HepG2 (cell line): ENCODE measurements around the gene INO80C. TPM values are rescaled to one million over a fixed set of nuclear protein-coding genes. Genes with fewer than 3 reads are reported as not detected.

Source experiments
- ATAC-seq: fragments of 200-7000 bp; cut with Tn5 transposase; 3 replicates; pipeline ENCODE4 v1.9.1; 2020; ENCODE audit warnings: mild to moderate bottlenecking, moderate library complexity
- BruUV-seq: library from RNA; stranded (reverse); fragments of 400-500 nt; replicated peaks from 2 replicates; lab custom pipeline; 2021; lab: Mats Ljungman, UMichigan
- CTCF ChIA-PET: fragments of 300-600 bp; formaldehyde crosslinking; extraction: SDS; loops from one replicate; lab custom pipeline; 2021; ENCODE audit warnings: low total read pairs, inconsistent platforms, low intra/inter-chr PET ratio; lab: Yijun Ruan, JAX
- POLR2A ChIA-PET: fragments of 350-600 bp; sonication (Branson Sonifier 250); formaldehyde crosslinking; loops from one replicate; lab custom pipeline; 2020; ENCODE audit warnings: antibody characterized with exemption, inconsistent platforms; lab: Yijun Ruan, JAX
- DNase-seq: peaks from one replicate; pipeline ENCODE4 v3.0.0-alpha.2; 2015; ENCODE audit warnings: low spot score
- FAIRE-seq: peaks from 3 replicates; lab custom pipeline; 2011; peaks lifted over from hg19 to GRCh38; lab: Jason Lieb, UNC
- H2AFZ ChIP-seq: one replicate; pipeline ENCODE4 v1.6.1; 2011; ENCODE audit warnings: low read length, inconsistent platforms
- H3K27ac ChIP-seq: fragments of 300-600 bp; 3 replicates; pipeline ENCODE4 v1.8.0; 2011; ENCODE audit warnings: mixed run types, mild to moderate bottlenecking, mixed read lengths, low read length, inconsistent platforms; ENCODE audit not compliant: insufficient read depth; ENCODE audit errors: extremely low read length
- H3K27me3 ChIP-seq, 2 experiments: fragments of 200-600 bp in 1 of 2; 2 replicates in 1 of 2; 3 replicates in 1 of 2; pipeline versions ENCODE4 v1.6.0 to v1.8.0; 2011; ENCODE audit warnings: low read length in 2 of 2, mild to moderate bottlenecking in 2 of 2, moderate library complexity in 2 of 2, inconsistent platforms in 1 of 2; ENCODE audit not compliant: insufficient read depth in 2 of 2, control insufficient read depth in 1 of 2
- H3K36me3 ChIP-seq, 2 experiments: fragments of 200-600 bp in 1 of 2; replicated peaks in 1 of 2; 2 replicates in 1 of 2; 3 replicates in 1 of 2; pipeline versions ENCODE4 v1.5.1 to v1.8.0; 2011; ENCODE audit warnings: low read length in 2 of 2, inconsistent platforms in 1 of 2; ENCODE audit not compliant: insufficient read depth in 2 of 2, control insufficient read depth in 1 of 2
- H3K4me1 ChIP-seq: 2 replicates; pipeline ENCODE4 v1.5.1; 2012; ENCODE audit warnings: low read length, inconsistent platforms; ENCODE audit not compliant: insufficient read depth
- H3K4me2 ChIP-seq: 2 replicates; pipeline ENCODE4 v1.6.0; 2011; ENCODE audit warnings: low read depth, low read length, inconsistent platforms
- H3K4me3 ChIP-seq, 3 experiments: fragments of 200-600 bp in 1 of 3; sonication (generic), shearing (Covaris generic) in 1 of 3; replicated peaks in 1 of 3; 2 replicates each; pipeline ENCODE4 v1.5.1; 2011 to 2016; ENCODE audit warnings: low read length in 3 of 3, inconsistent platforms in 2 of 3, low read depth in 2 of 3, mild to moderate bottlenecking in 2 of 3, control low read depth in 1 of 3, mixed read lengths in 1 of 3; ENCODE audit not compliant: insufficient read depth in 1 of 3
- H3K79me2 ChIP-seq: one replicate; pipeline ENCODE4 v1.6.1; 2011; ENCODE audit warnings: low read length, inconsistent platforms; ENCODE audit not compliant: insufficient read depth
- H3K9ac ChIP-seq: 2 replicates; pipeline ENCODE4 v1.6.0; 2011; ENCODE audit warnings: mild to moderate bottlenecking, low read depth, low read length, inconsistent platforms; ENCODE audit not compliant: insufficient read depth
- H3K9me3 ChIP-seq: 2 replicates; pipeline ENCODE4 v1.5.1; 2012; ENCODE audit warnings: mild to moderate bottlenecking, low read length
- H4K20me1 ChIP-seq: 2 replicates; pipeline ENCODE4 v1.6.0; 2011; ENCODE audit warnings: inconsistent platforms, mild to moderate bottlenecking, low read length, moderate library complexity; ENCODE audit not compliant: insufficient read depth
- REPIN1 ChIP-seq: sonication (generic); formaldehyde crosslinking; IDR thresholded peaks from 2 replicates; pipeline ENCODE4 v1.8.0; 2022; ENCODE audit warnings: missing genetic modification reagents, low read depth, mild to moderate bottlenecking, borderline replicate concordance
- ZNF17 ChIP-seq: sonication (generic); formaldehyde crosslinking; IDR thresholded peaks from 2 replicates; pipeline ENCODE4 v1.5.0; 2020; ENCODE audit warnings: mild to moderate bottlenecking, missing genetic modification reagents
- ZNF260 ChIP-seq: sonication (generic); formaldehyde crosslinking; IDR thresholded peaks from 2 replicates; pipeline ENCODE4 v1.4.0; 2020; ENCODE audit warnings: missing genetic modification reagents, low read depth, mild to moderate bottlenecking, borderline replicate concordance
- ZNF354B ChIP-seq: sonication (generic); formaldehyde crosslinking; IDR thresholded peaks from 2 replicates; pipeline ENCODE4 v1.8.0; 2022; ENCODE audit warnings: mild to moderate bottlenecking, missing genetic modification reagents
- WGBS: methylation state at CpG from one replicate; pipeline ENCODE4 v1.1.6; 2017; ENCODE audit warnings: low lambda C conversion rate; 5-methylcytosine and 5-hydroxymethylcytosine counted together
- in situ Hi-C: cut with HindIII; loops from 2 replicates; pipeline ENCODE4 v1.10.0; 2017; ENCODE audit warnings: low pct_unique_long_range_greater_than_20kb; ENCODE audit not compliant: extremely low pct_ligation_motif_present
- intact Hi-C: fragments of 100-400 bp; cut with micrococcal nuclease; formaldehyde crosslinking; loops from one replicate; pipeline ENCODE4 v1.10.0; 2022; ENCODE audit not compliant: unreplicated experiment
- polyA plus RNA-seq, 8 experiments: library from polyadenylated mRNA; depleted of rRNA in 3 of 8; stranded (reverse) in 7 of 8; unstranded in 1 of 8; fragments of >200 nt; fragmentation: Illumina TruSeq in 4 of 8; extraction: Trizol in 4 of 8; gene quantifications; 2 replicates each; pipeline versions ENCODE4 v1.2.1 to v1.2.3, GENCODE V29; 2011 to 2016; ENCODE audit warnings: low read depth in 4 of 8, missing spikeins in 1 of 8, mixed read lengths in 1 of 8; ENCODE audit not compliant: insufficient read depth in 1 of 8
- total RNA-seq, 5 experiments: library from RNA; depleted of rRNA; stranded (reverse); fragments of >200 nt; fragmentation: Illumina TruSeq; extraction: Trizol; gene quantifications; 2 replicates each; pipeline ENCODE4 v1.2.3, GENCODE V29; 2016; ENCODE audit warnings: low read depth in 1 of 5
- TF ChIP-seq, protein P1 (sequence below), 2 experiments: fragments of 450-650 bp in 1 of 2; sonication (generic) in 1 of 2; formaldehyde crosslinking in 1 of 2; IDR thresholded peaks; 2 replicates each; pipeline versions ENCODE4 v1.6.1 to v1.8.0; 2016 to 2022; ENCODE audit warnings: antibody characterized with exemption in 1 of 2, mild to moderate bottlenecking in 1 of 2, missing genetic modification reagents in 1 of 2
- TF ChIP-seq, protein P2 (sequence below): sonication (generic); formaldehyde crosslinking; IDR thresholded peaks from 2 replicates; pipeline ENCODE4 v1.9.0; 2021; ENCODE audit warnings: missing genetic modification reagents, mild to moderate bottlenecking, borderline replicate concordance
- TF ChIP-seq, protein P3 (sequence below): sonication (generic); formaldehyde crosslinking; IDR thresholded peaks from 2 replicates; pipeline ENCODE4 v1.5.0; 2020; ENCODE audit warnings: missing genetic modification reagents

The INO80C gene
- total and polyA plus RNA-seq, 2 of the 13 experiments (the other 11 are each of a cell fraction or from before 2014, with no cell fraction given) = 8.2 to 15.4 TPM

DNA sequence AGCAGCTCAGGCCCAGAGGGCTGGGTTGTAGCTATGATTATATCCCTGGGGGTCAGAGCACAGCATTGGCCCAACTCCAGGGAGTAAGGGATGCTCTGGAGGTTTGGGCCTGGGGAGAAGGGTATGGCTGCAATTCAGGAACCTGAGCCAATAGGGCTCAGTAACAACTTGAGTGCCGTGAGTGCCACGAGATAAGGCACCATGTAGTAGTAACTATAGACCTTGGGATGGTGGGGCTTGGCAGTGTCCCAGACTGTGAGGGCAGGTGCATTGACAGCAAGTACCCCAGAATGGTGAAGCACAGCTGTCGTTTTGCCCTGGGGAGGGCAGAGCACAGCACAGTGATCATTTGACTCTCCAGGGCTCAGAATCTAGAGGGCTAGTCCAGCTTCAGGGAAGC is 75.5 kb downstream of the INO80C start:
- TF ChIP-seq ZNF260 (CRISPR knock-in tag) (no peak), ZNF354B (CRISPR knock-in tag) (no peak), ZNF17 (CRISPR knock-in tag) (no peak), REPIN1 (CRISPR knock-in tag) (no peak)
- TF ChIP-seq, protein P1, sequence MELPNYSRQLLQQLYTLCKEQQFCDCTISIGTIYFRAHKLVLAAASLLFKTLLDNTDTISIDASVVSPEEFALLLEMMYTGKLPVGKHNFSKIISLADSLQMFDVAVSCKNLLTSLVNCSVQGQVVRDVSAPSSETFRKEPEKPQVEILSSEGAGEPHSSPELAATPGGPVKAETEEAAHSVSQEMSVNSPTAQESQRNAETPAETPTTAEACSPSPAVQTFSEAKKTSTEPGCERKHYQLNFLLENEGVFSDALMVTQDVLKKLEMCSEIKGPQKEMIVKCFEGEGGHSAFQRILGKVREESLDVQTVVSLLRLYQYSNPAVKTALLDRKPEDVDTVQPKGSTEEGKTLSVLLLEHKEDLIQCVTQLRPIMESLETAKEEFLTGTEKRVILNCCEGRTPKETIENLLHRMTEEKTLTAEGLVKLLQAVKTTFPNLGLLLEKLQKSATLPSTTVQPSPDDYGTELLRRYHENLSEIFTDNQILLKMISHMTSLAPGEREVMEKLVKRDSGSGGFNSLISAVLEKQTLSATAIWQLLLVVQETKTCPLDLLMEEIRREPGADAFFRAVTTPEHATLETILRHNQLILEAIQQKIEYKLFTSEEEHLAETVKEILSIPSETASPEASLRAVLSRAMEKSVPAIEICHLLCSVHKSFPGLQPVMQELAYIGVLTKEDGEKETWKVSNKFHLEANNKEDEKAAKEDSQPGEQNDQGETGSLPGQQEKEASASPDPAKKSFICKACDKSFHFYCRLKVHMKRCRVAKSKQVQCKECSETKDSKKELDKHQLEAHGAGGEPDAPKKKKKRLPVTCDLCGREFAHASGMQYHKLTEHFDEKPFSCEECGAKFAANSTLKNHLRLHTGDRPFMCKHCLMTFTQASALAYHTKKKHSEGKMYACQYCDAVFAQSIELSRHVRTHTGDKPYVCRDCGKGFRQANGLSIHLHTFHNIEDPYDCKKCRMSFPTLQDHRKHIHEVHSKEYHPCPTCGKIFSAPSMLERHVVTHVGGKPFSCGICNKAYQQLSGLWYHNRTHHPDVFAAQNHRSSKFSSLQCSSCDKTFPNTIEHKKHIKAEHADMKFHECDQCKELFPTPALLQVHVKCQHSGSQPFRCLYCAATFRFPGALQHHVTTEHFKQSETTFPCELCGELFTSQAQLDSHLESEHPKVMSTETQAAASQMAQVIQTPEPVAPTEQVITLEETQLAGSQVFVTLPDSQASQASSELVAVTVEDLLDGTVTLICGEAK (IDR thresholded peaks at IDR 0.05) = no peak
- TF ChIP-seq, protein P1 (CRISPR knock-in tag; IDR thresholded peaks at IDR 0.05) = no peak
- TF ChIP-seq, protein P2, sequence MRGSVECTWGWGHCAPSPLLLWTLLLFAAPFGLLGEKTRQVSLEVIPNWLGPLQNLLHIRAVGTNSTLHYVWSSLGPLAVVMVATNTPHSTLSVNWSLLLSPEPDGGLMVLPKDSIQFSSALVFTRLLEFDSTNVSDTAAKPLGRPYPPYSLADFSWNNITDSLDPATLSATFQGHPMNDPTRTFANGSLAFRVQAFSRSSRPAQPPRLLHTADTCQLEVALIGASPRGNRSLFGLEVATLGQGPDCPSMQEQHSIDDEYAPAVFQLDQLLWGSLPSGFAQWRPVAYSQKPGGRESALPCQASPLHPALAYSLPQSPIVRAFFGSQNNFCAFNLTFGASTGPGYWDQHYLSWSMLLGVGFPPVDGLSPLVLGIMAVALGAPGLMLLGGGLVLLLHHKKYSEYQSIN (CRISPR knock-in tag) = no peak
- TF ChIP-seq, protein P3, sequence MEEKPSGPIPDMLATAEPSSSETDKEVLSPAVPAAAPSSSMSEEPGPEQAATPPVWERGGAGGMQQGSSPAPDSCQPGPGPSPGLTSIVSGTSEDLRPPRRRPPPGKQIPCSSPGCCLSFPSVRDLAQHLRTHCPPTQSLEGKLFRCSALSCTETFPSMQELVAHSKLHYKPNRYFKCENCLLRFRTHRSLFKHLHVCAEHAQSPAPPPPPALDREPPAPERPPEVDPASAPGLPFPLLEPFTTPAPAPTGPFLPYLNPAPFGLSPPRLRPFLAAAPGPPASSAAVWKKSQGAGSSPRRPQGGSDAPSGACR (CRISPR knock-in tag) = no peak
- no TSS peak for BruUV-seq
- no peak overlapping the region for H3K9ac ChIP-seq
- H3K27ac ChIP-seq = no peak overlapping the region
- ATAC-seq (no peak), DNase-seq (no peak), FAIRE-seq (no peak)
- POLR2A ChIA-PET = no interaction called here
- peaks cover 2% of the 10 kb centered on the region for H3K9me3 ChIP-seq
- H2AFZ ChIP-seq = no peak overlapping the region
- H3K36me3 ChIP-seq = no peaks in the 10 kb centered on the region
- WGBS = 46% methylated on average over 2 of the region's 3 CpGs
- H3K79me2 ChIP-seq = no peaks in the 10 kb centered on the region
- intact Hi-C loops (no loop called here), in situ Hi-C loops (no loop called here)
- no peak overlapping the region for H3K4me2 ChIP-seq
- H3K27me3 ChIP-seq = no peaks in the 10 kb centered on the region
- no peaks in the 10 kb centered on the region for H3K4me1 ChIP-seq
- no peak overlapping the region for H3K4me3 ChIP-seq
- H4K20me1 ChIP-seq = no peaks in the 10 kb centered on the region
- CTCF ChIA-PET = no interaction called here
